Activated T-cell treated with anti-CD3 and anti-CD28 coated beads, Interleukin-2, amount 50 U/mL, for 1 hour (primary cell): ENCODE data around the gene MGAT5B.
"Not testable (repeated sequence)": the region's sequence is repeated elsewhere in the genome, so short reads cannot be mapped to it uniquely, and the experiment has no call there.

Source experiments
- DNase-seq: peaks from one replicate; pipeline ENCODE4 v3.0.0-alpha.2; 2020

Gene MGAT5B

GRCh38 chr17:76955191-76955590 lies 87.0 kb downstream of the MGAT5B start:
- DNase-seq, result no peak

DNA sequence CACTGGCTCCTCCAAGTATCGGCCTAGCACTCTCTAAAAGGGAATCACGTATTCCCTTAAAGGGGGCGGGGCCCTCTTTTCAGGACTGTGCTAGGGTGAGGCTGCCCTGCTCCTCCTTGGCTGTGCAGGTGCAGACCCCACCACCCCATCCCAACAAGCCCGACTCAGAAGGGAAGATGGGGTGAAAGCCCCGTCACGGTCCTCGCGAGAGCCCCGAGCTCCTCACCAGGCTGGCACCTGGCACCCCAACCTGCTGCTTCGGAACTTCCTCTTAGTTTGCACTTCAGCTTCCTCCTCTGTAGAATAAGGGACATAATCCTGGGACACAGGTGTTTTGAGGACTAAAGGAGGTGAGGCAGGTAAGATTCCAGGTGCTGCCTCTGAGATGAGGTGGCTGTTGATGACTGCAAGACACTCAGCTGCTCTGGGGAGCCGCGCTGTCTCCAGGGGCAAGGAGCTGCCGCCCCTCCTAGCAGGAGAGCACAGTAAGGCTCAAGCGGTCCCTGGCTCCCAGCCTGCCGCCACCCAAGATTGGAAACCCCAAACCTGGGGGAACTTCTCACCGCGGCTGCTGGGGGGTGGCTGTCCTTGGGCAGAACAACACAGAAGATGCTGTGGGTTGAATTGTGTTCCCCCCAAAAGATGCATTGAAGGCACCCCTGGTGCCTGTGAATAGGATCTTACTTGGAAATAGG lies 88.8 kb downstream of the MGAT5B start:
- DNase-seq, result no peak

GRCh38 chr17:76957678-76958464 lies 89.7 kb downstream of the MGAT5B start:
- DNase-seq, result no peak

GRCh38 chr17:76958974-76959373 lies 90.8 kb downstream of the MGAT5B start:
- no peak for DNase-seq

DNA sequence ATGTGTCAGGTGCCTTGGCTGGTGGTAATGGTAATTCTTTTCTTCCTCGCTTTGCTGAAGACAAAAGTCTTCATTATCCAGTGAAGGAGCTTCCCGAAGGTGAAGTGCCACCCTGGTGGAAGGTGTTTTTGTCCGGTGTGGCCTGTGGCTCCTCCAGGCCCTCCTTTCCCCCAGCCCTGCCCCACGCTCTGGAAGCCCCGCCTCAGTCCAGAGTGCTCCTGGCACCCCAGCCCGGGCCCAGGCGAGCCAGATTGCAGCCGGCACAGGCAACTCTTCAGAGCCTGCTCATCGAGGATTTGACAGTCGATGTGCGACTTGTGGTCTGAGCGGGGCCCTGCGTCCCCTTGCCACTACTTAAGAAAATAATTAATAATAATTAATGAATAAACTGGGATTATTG lies 93.7 kb downstream of the MGAT5B start:
- no peak for DNase-seq

GRCh38 chr17:76962858-76963257 lies 94.7 kb downstream of the MGAT5B start:
- DNase-seq, result no peak

DNA sequence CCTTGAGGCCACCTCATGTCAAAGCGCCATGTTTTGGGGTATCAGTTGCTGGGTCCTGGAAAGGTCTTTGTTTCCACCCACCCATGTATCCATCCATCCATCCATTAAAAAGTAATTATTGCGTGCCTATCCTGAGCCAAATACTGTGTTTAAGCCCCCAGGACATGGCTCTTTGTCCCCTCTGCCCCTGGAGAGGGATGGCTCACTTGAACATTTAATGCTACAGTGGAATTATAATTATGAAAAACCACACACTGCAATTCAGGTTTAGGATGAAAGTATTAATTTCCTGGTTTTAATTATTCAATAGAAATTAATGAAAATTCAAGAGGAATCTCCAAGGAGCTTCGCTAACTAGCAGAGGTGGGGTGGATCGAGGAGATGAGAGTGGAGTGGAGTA lies 97.8 kb downstream of the MGAT5B start:
- DNase-seq, result no peak

GRCh38 chr17:76966486-76967181 lies 98.4 kb downstream of the MGAT5B start:
- no peak for DNase-seq

GRCh38 chr17:76967762-76968161 lies 99.6 kb downstream of the MGAT5B start:
- no peak for DNase-seq

DNA sequence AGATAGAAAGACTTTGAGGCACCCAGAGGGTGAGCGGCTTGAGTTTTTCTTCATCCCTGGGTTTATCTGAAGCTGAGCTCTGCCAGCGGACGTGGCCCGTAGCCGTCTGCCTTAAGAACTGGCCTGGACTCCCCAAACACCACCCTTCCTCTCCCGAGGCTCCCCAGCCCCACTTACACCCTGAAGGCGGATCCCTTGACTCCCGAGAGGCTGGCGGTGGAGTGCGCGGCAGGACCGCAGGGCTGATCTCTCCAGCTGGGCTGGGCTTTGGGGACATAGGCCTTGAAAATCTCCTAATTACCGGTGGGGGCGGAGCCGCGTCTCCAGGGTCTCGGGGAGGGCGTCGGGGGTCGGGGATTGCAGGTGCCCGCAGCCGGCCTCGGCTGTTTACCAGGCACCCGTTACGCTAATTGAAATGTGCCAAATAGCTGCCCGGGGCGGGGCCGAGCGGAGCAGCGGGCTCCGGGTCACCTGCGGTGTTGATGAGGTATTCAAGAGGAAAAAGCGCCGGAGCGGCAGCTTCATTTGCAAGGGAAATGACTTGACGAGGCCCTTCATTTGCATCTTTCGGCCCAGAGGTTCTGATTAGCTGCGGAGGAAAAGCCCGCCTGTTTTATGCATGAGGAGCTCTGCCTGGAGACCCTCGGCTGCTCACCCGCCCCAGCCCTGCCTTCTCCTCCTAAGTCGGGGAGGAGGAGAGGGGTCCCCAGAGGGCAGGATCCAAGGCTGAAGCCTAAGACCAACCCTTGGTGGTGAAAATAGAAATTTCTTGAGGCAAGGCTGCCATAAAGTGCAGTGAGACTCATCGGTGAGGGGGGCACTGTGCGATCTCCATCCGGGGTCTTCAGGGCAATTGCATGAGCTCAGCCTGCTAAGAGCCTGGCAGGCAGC lies 100.7 kb downstream of the MGAT5B start:
- peak; percentile 60 for DNase-seq

DNA sequence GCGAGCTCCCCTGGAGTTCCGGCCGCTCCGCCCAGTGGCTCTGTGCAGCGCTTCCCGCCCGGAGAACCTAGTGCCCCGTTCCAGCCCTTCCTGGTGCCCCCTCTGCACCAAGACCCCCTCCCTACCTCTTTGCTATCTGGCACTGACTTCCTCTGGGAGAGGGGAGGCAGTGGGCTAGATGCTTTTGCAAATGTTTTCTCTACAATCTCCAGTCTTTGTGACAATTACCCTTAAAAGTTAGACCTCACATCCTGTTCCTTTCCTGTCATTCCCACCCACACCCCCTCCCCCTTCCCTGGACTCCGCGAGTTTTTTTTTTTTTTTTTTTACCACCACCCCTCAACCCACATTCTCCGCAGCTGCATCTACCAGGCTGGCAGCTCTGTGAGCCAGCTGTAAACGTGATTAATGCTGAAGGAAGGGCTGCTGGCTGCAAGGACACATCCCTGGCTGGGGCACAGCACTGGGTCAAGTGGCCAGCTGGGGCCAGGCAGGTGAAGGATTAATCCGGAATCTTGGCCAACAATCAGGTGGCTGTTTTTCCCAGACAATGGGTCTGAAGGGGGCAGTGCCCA lies 101.5 kb downstream of the MGAT5B start:
- DNase-seq, result peak; percentile 43

GRCh38 chr17:76970228-76970627 lies 102.0 kb downstream of the MGAT5B start:
- not testable (repeated sequence) for DNase-seq

- no peak for DNase-seq
Measured at GRCh38 chr17:76972046-76972641, 103.9 kb downstream of the MGAT5B start.

- no peak for DNase-seq
Measured at GRCh38 chr17:76973040-76973439, 104.8 kb downstream of the MGAT5B start.

- DNase-seq, result no peak
Measured at GRCh38 chr17:76974721-76975120, 106.5 kb downstream of the MGAT5B start.

DNA sequence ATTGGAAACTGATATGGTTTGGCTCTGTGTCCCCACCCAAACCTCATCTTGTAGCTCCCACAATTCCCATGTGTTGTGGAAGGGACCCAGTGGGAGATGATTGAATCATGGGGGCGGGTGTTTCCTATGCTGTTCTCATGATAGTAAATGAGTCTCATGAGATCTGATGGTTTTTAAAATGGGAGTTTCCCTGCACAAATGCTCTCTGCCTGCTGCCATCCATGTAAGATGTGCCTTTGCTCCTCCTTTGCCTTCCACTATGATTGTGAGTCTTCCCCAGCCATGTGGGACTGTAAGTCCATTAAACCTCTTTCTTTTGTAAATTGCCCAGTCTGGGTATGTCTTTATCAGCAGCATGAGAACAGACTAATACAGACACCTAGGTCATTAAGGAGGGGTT lies 109.8 kb downstream of the MGAT5B start:
- not testable (repeated sequence) for DNase-seq

- no peak for DNase-seq
Measured at GRCh38 chr17:76981545-76982295, 113.5 kb downstream of the MGAT5B start.

- no peak for DNase-seq
Measured at GRCh38 chr17:76982408-76983074, 114.3 kb downstream of the MGAT5B start.

DNA sequence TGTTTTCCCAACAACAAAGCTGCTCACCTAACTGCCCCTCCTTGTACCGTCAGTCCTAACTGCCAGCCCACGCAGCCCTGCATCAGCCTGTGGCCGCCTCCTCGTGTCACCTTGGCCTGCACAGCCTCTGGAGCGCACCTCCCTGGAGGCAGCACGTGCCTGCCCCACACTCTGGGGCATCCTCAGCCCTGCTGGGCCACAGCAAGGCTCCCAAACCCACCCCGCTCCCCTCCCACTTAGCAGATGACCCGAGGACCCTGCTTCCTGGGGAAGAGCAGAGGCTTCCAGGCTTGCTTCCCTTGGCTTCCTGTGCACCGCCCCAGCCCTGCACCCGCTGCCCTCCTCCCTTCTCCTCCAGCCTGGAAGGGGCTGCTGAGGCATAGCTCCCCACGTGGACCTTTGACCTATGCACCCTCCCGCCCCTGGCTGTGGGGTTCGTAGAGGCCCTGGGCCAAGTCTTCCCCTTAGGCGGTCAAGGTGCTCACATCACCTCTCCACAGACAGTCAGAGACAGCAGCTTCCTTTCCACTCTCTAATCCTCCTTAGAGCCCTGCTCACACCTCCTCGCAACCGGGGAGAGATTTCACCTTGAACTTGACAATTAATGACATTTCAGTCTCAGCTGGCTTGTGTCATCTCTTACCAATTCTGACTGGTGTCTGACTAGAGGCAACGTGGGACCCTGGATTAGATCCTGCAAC lies 115.0 kb downstream of the MGAT5B start:
- DNase-seq, result no peak

DNA sequence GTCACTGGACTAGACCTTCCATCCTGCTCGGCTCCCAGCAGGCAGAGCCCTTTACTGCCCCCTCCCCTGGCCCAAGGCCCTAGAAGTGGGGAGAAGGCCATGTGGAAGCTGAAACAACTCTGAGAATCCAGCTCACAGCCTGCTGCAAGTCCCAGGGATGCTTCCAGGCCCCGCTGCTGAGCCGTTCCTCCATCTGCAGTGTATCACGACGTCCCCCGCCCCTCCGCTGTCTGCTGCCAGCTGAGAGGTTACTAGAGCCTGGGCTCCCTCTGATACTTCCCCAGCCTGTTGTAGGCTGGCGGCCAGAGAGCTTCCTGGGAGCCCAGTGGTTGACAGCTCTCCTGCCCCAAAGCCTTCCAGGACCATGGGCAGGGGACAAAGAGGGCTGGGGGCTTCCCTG lies 118.2 kb downstream of the MGAT5B start:
- no peak for DNase-seq
